T-helper 1 cell treated with Interleukin-12 subunit alpha and Interleukin-12 subunit beta and Interleukin-4 antibody, amounts not matched to agents 30 μg/mL and 1 μg/mL, for 36 hours (primary cell): Measurements from ENCODE around the gene PLAA.

Source experiments
- H3K27ac Mint-ChIP-seq: one replicate; pipeline ENCODE4 v1.8.0; 2021; ENCODE audit warnings: mild to moderate bottlenecking, mixed read lengths
- H3K27me3 Mint-ChIP-seq: one replicate; pipeline ENCODE4 v1.8.0; 2021; ENCODE audit warnings: low read depth, mixed read lengths
- H3K36me3 Mint-ChIP-seq: one replicate; pipeline ENCODE4 v1.8.0; 2021; ENCODE audit warnings: low read depth, mixed read lengths
- H3K4me1 Mint-ChIP-seq: one replicate; pipeline ENCODE4 v1.8.0; 2021; ENCODE audit warnings: low read depth, mixed read lengths
- H3K4me3 Mint-ChIP-seq: one replicate; pipeline ENCODE4 v1.8.0; 2021; ENCODE audit warnings: mild to moderate bottlenecking, moderate library complexity, mixed read lengths
- H3K9me3 Mint-ChIP-seq: one replicate; pipeline ENCODE4 v1.8.0; 2021; ENCODE audit warnings: mixed read lengths

PLAA gene

GRCh38 chr9:26949637-26950069 lies 2.6 kb upstream of the PLAA start:
- Mint-ChIP-seq H3K4me1 (peaks cover 33% of the 10 kb centered on the region), H3K27ac (no peak overlapping the region), H3K4me3 (no peak overlapping the region), H3K27me3 (no peaks in the 10 kb centered on the region), H3K36me3 (peaks cover 5% of the 10 kb centered on the region), H3K9me3 (no peaks in the 10 kb centered on the region)

- Mint-ChIP-seq H3K36me3 (peaks cover 11% of the 10 kb centered on the region), H3K4me1 (peaks cover 37% of the 10 kb centered on the region), H3K9me3 (no peaks in the 10 kb centered on the region), H3K27ac (peak overlapping the region; percentile 100), H3K27me3 (no peaks in the 10 kb centered on the region), H3K4me3 (peak overlapping the region; percentile 94)
Observed at GRCh38 chr9:26947736-26948135, 694 bp upstream of the PLAA start.

- H3K9me3 Mint-ChIP-seq = no peaks in the 10 kb centered on the region
- H3K4me3 Mint-ChIP-seq = peak overlapping the region; percentile 94
- H3K4me1 Mint-ChIP-seq = peaks cover 50% of the 10 kb centered on the region
- peaks cover 19% of the 10 kb centered on the region for H3K36me3 Mint-ChIP-seq
- peak overlapping the region; percentile 100 for H3K27ac Mint-ChIP-seq
- no peaks in the 10 kb centered on the region for H3K27me3 Mint-ChIP-seq
Observed at GRCh38 chr9:26945591-26945990, 1.5 kb downstream of the PLAA start.

GRCh38 chr9:26940779-26941178 lies 6.3 kb downstream of the PLAA start:
- Mint-ChIP-seq H3K4me1 (peaks cover 44% of the 10 kb centered on the region), H3K27ac (peak overlapping the region; percentile 52), H3K36me3 (peaks cover 25% of the 10 kb centered on the region), H3K27me3 (no peaks in the 10 kb centered on the region), H3K4me3 (peak overlapping the region; percentile 40), H3K9me3 (peaks cover 11% of the 10 kb centered on the region)

GRCh38 chr9:26939955-26940711 lies 6.9 kb downstream of the PLAA start:
- Mint-ChIP-seq H3K4me3 (peak overlapping the region; percentile 40), H3K36me3 (peaks cover 25% of the 10 kb centered on the region), H3K27me3 (no peaks in the 10 kb centered on the region), H3K9me3 (peaks cover 11% of the 10 kb centered on the region), H3K27ac (peak overlapping the region; percentile 52), H3K4me1 (peaks cover 40% of the 10 kb centered on the region)

- H3K27ac Mint-ChIP-seq = no peak overlapping the region
- H3K36me3 Mint-ChIP-seq = peaks cover 20% of the 10 kb centered on the region
- H3K4me3 Mint-ChIP-seq = no peak overlapping the region
- peaks cover 11% of the 10 kb centered on the region for H3K9me3 Mint-ChIP-seq
- H3K27me3 Mint-ChIP-seq = no peaks in the 10 kb centered on the region
- H3K4me1 Mint-ChIP-seq = peaks cover 28% of the 10 kb centered on the region
Observed at GRCh38 chr9:26937816-26938371, 9.1 kb downstream of the PLAA start.

- Mint-ChIP-seq H3K27ac (no peak overlapping the region), H3K36me3 (peaks cover 16% of the 10 kb centered on the region), H3K4me1 (peaks cover 23% of the 10 kb centered on the region), H3K4me3 (no peak overlapping the region), H3K9me3 (peaks cover 11% of the 10 kb centered on the region), H3K27me3 (no peaks in the 10 kb centered on the region)
Observed at GRCh38 chr9:26935847-26936246, 11.2 kb downstream of the PLAA start.

GRCh38 chr9:26928902-26929495 lies 18.0 kb downstream of the PLAA start:
- Mint-ChIP-seq H3K9me3 (no peaks in the 10 kb centered on the region), H3K4me3 (no peak overlapping the region), H3K27ac (no peak overlapping the region), H3K36me3 (peaks cover 26% of the 10 kb centered on the region), H3K4me1 (peaks cover 7% of the 10 kb centered on the region), H3K27me3 (no peaks in the 10 kb centered on the region)

- no peak overlapping the region for H3K27ac Mint-ChIP-seq
- H3K9me3 Mint-ChIP-seq = no peaks in the 10 kb centered on the region
- no peaks in the 10 kb centered on the region for H3K27me3 Mint-ChIP-seq
- H3K4me3 Mint-ChIP-seq = no peak overlapping the region
- H3K4me1 Mint-ChIP-seq = no peaks in the 10 kb centered on the region
- H3K36me3 Mint-ChIP-seq = peaks cover 37% of the 10 kb centered on the region
Observed at GRCh38 chr9:26925609-26926008, 21.4 kb downstream of the PLAA start.

- no peaks in the 10 kb centered on the region for H3K27me3 Mint-ChIP-seq
- no peaks in the 10 kb centered on the region for H3K9me3 Mint-ChIP-seq
- H3K27ac Mint-ChIP-seq = no peak overlapping the region
- H3K4me1 Mint-ChIP-seq = peaks cover 4% of the 10 kb centered on the region
- H3K36me3 Mint-ChIP-seq = peaks cover 51% of the 10 kb centered on the region
- no peak overlapping the region for H3K4me3 Mint-ChIP-seq
Observed at GRCh38 chr9:26919698-26920097, 27.3 kb downstream of the PLAA start.

- Mint-ChIP-seq H3K27me3 (no peaks in the 10 kb centered on the region), H3K27ac (no peak overlapping the region), H3K4me1 (peaks cover 6% of the 10 kb centered on the region), H3K4me3 (no peak overlapping the region), H3K36me3 (peaks cover 39% of the 10 kb centered on the region), H3K9me3 (no peaks in the 10 kb centered on the region)
Observed at GRCh38 chr9:26913138-26913668, 33.8 kb downstream of the PLAA start.

- Mint-ChIP-seq H3K4me3 (no peak overlapping the region), H3K9me3 (no peaks in the 10 kb centered on the region), H3K4me1 (no peaks in the 10 kb centered on the region), H3K36me3 (peaks cover 28% of the 10 kb centered on the region), H3K27me3 (no peaks in the 10 kb centered on the region), H3K27ac (no peak overlapping the region)
Observed at GRCh38 chr9:26904671-26905070, 42.4 kb downstream of the PLAA start.

- Mint-ChIP-seq H3K36me3 (peaks cover 26% of the 10 kb centered on the region), H3K9me3 (no peaks in the 10 kb centered on the region), H3K4me1 (no peaks in the 10 kb centered on the region), H3K4me3 (no peak overlapping the region), H3K27ac (no peak overlapping the region), H3K27me3 (no peaks in the 10 kb centered on the region)
Observed at GRCh38 chr9:26904070-26904469, 43.0 kb downstream of the PLAA start.

- Mint-ChIP-seq H3K9me3 (no peaks in the 10 kb centered on the region), H3K36me3 (peaks cover 6% of the 10 kb centered on the region), H3K27ac (peak overlapping the region; percentile 99), H3K27me3 (no peaks in the 10 kb centered on the region), H3K4me3 (peak overlapping the region; percentile 98), H3K4me1 (peaks cover 22% of the 10 kb centered on the region)
Observed at GRCh38 chr9:26893030-26893676, 53.9 kb downstream of the PLAA start.
